ENCODE data around the gene FCRLA.
A peak's percentile ranks its signal among the peaks of the same experiment; 100 is the strongest.

The FCRLA gene

GRCh38 chr1:161730050-161730564 is 23.1 kb downstream of the FCRLA start:
- DNase-seq (ENCODE audit: insufficient read length, low spot score), result no peak
- no peak for FAIRE-seq

GRCh38 chr1:161731241-161731640 is 24.2 kb downstream of the FCRLA start:
- no peak for DNase-seq (ENCODE audit: insufficient read length, low spot score)
- no peak for FAIRE-seq

- FAIRE-seq (no peak), DNase-seq (ENCODE audit: insufficient read length, low spot score) (no peak)
Observed at GRCh38 chr1:161731981-161732718, 25.1 kb downstream of the FCRLA start.

- FAIRE-seq, result no peak
- no peak for DNase-seq (ENCODE audit: insufficient read length, low spot score)
Observed at GRCh38 chr1:161733526-161733925, 26.5 kb downstream of the FCRLA start.

GRCh38 chr1:161735837-161736236 is 28.8 kb downstream of the FCRLA start:
- DNase-seq (ENCODE audit: insufficient read length, low spot score), result no peak
- FAIRE-seq, result no peak

- no peak for FAIRE-seq
- no peak for DNase-seq (ENCODE audit: insufficient read length, low spot score)
Observed at GRCh38 chr1:161736335-161736969, 29.4 kb downstream of the FCRLA start.

GRCh38 chr1:161737625-161738024 is 30.6 kb downstream of the FCRLA start:
- DNase-seq (ENCODE audit: insufficient read length, low spot score), result no peak
- no peak for FAIRE-seq

GRCh38 chr1:161738627-161739287 is 31.7 kb downstream of the FCRLA start:
- FAIRE-seq, result no peak
- DNase-seq (ENCODE audit: insufficient read length, low spot score), result peak; percentile 34

- DNase-seq (ENCODE audit: insufficient read length, low spot score) (no peak), FAIRE-seq (no peak)
Observed at GRCh38 chr1:161739865-161740566, 33.0 kb downstream of the FCRLA start.

- DNase-seq (ENCODE audit: insufficient read length, low spot score), result no peak
- no peak for FAIRE-seq
Observed at GRCh38 chr1:161740921-161741320, 33.9 kb downstream of the FCRLA start.

GRCh38 chr1:161743231-161743630 is 36.2 kb downstream of the FCRLA start:
- no peak for FAIRE-seq
- DNase-seq (ENCODE audit: insufficient read length, low spot score), result no peak

- no peak for DNase-seq (ENCODE audit: insufficient read length, low spot score)
- no peak for FAIRE-seq
Observed at GRCh38 chr1:161747801-161748200, 40.8 kb downstream of the FCRLA start.

- FAIRE-seq (peak; percentile 66), DNase-seq (ENCODE audit: insufficient read length, low spot score) (peak; percentile 83)
Observed at GRCh38 chr1:161749509-161750407, 42.7 kb downstream of the FCRLA start, which contains the start of gene DUSP12. Gene DUSP12 (plus strand): TSS chr1:161749786. CDS start chr1:161749802, 16 bp downstream.

GRCh38 chr1:161763522-161764098 is 56.6 kb downstream of the FCRLA start:
- FAIRE-seq (no peak), DNase-seq (ENCODE audit: insufficient read length, low spot score) (no peak)
